Measurements from ENCODE around the gene POLD1. TPM values are rescaled to one million over a fixed set of nuclear protein-coding genes. Genes with fewer than 3 reads are reported as not detected.

POLD1 gene
- total RNA-seq (2022; extraction: Qiagen RNA extraction), result 42.6 to 93.8 TPM (median 81.2 TPM) in 5 replicates

GRCh38 chr19:50383852-50384684 lies at the start of gene POLD1:
POLD1 (plus strand) TSS chr19:50384347; CDS start chr19:50398852, 14,505 bp downstream.

GRCh38 chr19:50365434-50366306 lies 18.5 kb upstream of the POLD1 start, which contains the start of gene NAPSA:
NAPSA (minus strand) TSS chr19:50365639; CDS start chr19:50365621, 18 bp downstream.

GRCh38 chr19:50376166-50377050 lies 7.7 kb upstream of the POLD1 start, which contains the start of gene NR1H2:
NR1H2 (plus strand) TSS chr19:50376457; CDS start chr19:50377606, 1,149 bp downstream.

GRCh38 chr19:50418176-50419021 lies 34.3 kb downstream of the POLD1 start, which contains the start of gene SPIB:
SPIB (plus strand) TSS chr19:50418938; CDS start chr19:50418963, 25 bp downstream.

GRCh38 chr19:50432221-50433028 lies 48.3 kb downstream of the POLD1 start, which contains the start of gene MYBPC2:
MYBPC2 (plus strand) TSS chr19:50432892; CDS start chr19:50432954, 62 bp downstream.

Other genes starting within 250 kb of the POLD1 start
- not detected in 5 replicates for gene IZUMO2, start 221.1 kb upstream of the POLD1 start, total RNA-seq (2022; extraction: Qiagen RNA extraction)
- 4.4 to 6.8 TPM (median 5.8 TPM) in 5 replicates for gene MYH14, start 180.7 kb upstream of the POLD1 start, total RNA-seq (2022; extraction: Qiagen RNA extraction)
- gene KCNC3, start 55.0 kb upstream of the POLD1 start, total RNA-seq (2022; extraction: Qiagen RNA extraction), result 0.87 to 1.6 TPM (median 1.4 TPM) in 5 replicates
- 1.2 to 1.6 TPM (median 1.3 TPM) in 5 replicates for gene NAPSA, start 18.7 kb upstream of the POLD1 start, total RNA-seq (2022; extraction: Qiagen RNA extraction)
- gene NR1H2, start 7.9 kb upstream of the POLD1 start, total RNA-seq (2022; extraction: Qiagen RNA extraction), result 62.4 to 88.3 TPM (median 85.4 TPM) in 5 replicates
- gene SPIB, start 34.6 kb downstream of the POLD1 start, total RNA-seq (2022; extraction: Qiagen RNA extraction), result 0.26 to 0.52 TPM (median 0.34 TPM) in 4 of 5 replicates, not detected in the other
- gene MYBPC2, start 48.5 kb downstream of the POLD1 start, total RNA-seq (2022; extraction: Qiagen RNA extraction), result 0.02 TPM in 2 of 5 replicates, not detected in the others
- gene EMC10, start 92.2 kb downstream of the POLD1 start, total RNA-seq (2022; extraction: Qiagen RNA extraction), result 109 to 164 TPM (median 160 TPM) in 5 replicates
- gene GARIN5A, start 92.5 kb downstream of the POLD1 start, total RNA-seq (2022; extraction: Qiagen RNA extraction), result 1.8 to 2.4 TPM (median 2.0 TPM) in 5 replicates
- gene JOSD2, start 126.8 kb downstream of the POLD1 start, total RNA-seq (2022; extraction: Qiagen RNA extraction), result 52.7 to 92.9 TPM (median 89.0 TPM) in 5 replicates
- not detected in 5 replicates for gene ASPDH, start 129.6 kb downstream of the POLD1 start, total RNA-seq (2022; extraction: Qiagen RNA extraction)
- gene LRRC4B, start 184.1 kb downstream of the POLD1 start, total RNA-seq (2022; extraction: Qiagen RNA extraction), result 0.37 to 0.93 TPM (median 0.67 TPM) in 5 replicates